H1 (cell line): ENCODE results near the gene TM4SF20. TPM values are rescaled to one million over a fixed set of nuclear protein-coding genes. Genes with fewer than 3 reads are reported as not detected.

Experiments
- CBX8 ChIP-seq: fragments of 300-800, 300-1000 bp; sonication (generic); IDR thresholded peaks from 2 replicates; pipeline ENCODE4 v1.7.1; 2016; ENCODE audit warnings: low read depth, low read length, borderline replicate concordance
- CREB1 ChIP-seq: IDR thresholded peaks from 2 replicates; pipeline ENCODE4 v1.6.1; 2012; ENCODE audit warnings: inconsistent platforms
- HDAC2 ChIP-seq, 2 experiments: fragments of 300-600 bp in 1 of 2; sonication (generic) in 1 of 2; IDR thresholded peaks; 2 replicates each; pipeline ENCODE4 v1.6.1; 2011 to 2012; ENCODE audit warnings: low read depth in 2 of 2, low read length in 2 of 2, mild to moderate bottlenecking in 2 of 2, moderate library complexity in 2 of 2, borderline replicate concordance in 1 of 2, inconsistent platforms in 1 of 2
- RAD21 ChIP-seq, 2 experiments: IDR thresholded peaks in 1 of 2; conservative IDR thresholded peaks in 1 of 2; 2 replicates each; pipeline ENCODE4 v1.6.1; 2011; ENCODE audit warnings: low read depth in 2 of 2, low read length in 2 of 2, improper control_type of control experiment in 1 of 2, inconsistent platforms in 1 of 2, mild to moderate bottlenecking in 1 of 2, moderate library complexity in 1 of 2
- RBBP5 ChIP-seq: IDR thresholded peaks from 2 replicates; pipeline ENCODE4 v1.7.1; 2012; ENCODE audit warnings: low read depth, mild to moderate bottlenecking, inconsistent platforms, low read length, moderate library complexity, borderline replicate concordance
- RXRA ChIP-seq: IDR thresholded peaks from 2 replicates; pipeline ENCODE4 v1.6.1; 2011; ENCODE audit warnings: low read depth, mild to moderate bottlenecking, low read length, moderate library complexity; ENCODE audit not compliant: insufficient read depth
- TEAD4 ChIP-seq: IDR thresholded peaks from 2 replicates; pipeline ENCODE4 v1.6.1; 2012; ENCODE audit warnings: low read depth, low read length, inconsistent platforms, mixed read lengths
- polyA plus RNA-seq, 7 experiments: library from polyadenylated mRNA; depleted of rRNA in 3 of 7; stranded (reverse) in 5 of 7; unstranded in 2 of 7; fragments of >200 nt in 5 of 7; fragments of 200-250 nt in 2 of 7; gene quantifications; 1 replicate in 5 of 7; 2 replicates in 1 of 7; 4 replicates in 1 of 7; pipeline versions ENCODE4 v1.2.1 to v1.2.3, GENCODE V29; 2011 to 2013; ENCODE audit warnings: missing spikeins in 2 of 7, mixed read lengths in 2 of 7
- total RNA-seq: library from RNA; stranded (reverse); fragmentation: NEBNext Ultra II Directional; extraction: Animal tissue kit (Norgen Biotek cat#: 25700); gene quantifications from 2 replicates; pipeline ENCODE4 v1.2.1, GENCODE V29; 2021

TM4SF20 gene
- total and polyA plus RNA-seq, 2 of the 8 experiments (the other 6 are each of a cell fraction or from before 2014, with no cell fraction given) = not detected

DNA sequence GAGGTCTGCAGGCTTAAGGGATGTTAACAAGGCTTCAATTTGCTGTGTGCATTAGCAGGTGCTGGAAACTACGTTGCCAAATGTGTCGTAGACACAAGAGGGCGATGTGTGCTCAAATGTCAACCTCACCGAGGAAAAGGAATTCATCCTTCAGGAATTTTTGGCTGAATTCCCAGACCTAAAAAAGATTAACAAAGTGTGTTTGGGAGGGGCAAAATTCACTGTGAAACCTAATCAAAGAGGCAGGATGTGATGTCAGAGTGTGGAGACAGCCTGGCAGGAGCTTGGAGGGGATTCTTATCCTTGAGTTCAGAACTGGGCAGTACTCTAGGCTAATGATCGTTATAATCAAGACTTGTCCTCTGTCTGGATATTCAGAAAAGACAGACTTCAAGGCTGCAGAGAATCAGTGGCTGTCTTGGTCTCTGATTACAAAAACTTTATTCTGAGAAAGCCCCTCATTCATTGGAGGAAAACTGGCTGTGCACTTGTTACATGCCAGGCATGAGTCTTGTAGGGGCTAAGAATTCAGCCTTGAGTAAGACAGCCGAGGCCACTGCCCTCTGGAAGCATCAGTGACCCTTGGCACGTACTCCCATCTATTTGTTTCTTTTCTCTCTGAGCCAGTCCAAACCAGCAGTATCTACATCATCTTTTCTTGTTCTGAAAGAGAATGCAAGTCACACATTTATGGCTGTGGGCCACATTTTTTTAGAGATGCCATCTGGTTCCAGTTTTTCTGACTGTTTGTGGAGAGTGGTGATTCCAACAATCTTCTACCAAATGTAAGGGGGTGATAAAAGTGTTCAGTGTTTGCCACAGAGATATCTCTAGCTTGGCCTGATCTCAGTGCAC, 27.3 kb upstream of the TM4SF20 start (continued):
- no peak for TF ChIP-seq RBBP5
- TF ChIP-seq CBX8 = no peak
- no peak for TF ChIP-seq HDAC2 (IDR thresholded peaks at IDR 0.05; ENCODE audit: borderline replicate concordance in 1 of 2, low read depth in 2 of 2, low read length in 2 of 2)
- peak; percentile 85; the same call in 1 of the 2 replicates for TF ChIP-seq TEAD4
- no peak for TF ChIP-seq RXRA
- TF ChIP-seq RAD21 (IDR thresholded peaks at IDR 0.05 in 1 of 2, conservative IDR thresholded peaks at IDR 0.05 in 1 of 2; ENCODE audit: low read depth in 2 of 2, low read length in 2 of 2) = peak; percentile 92 to 94
- TF ChIP-seq CREB1 = peak; percentile 72
